PC-9 (cell line): ENCODE measurements around the gene COX4I1. TPM values are rescaled to one million over a fixed set of nuclear protein-coding genes. Genes with fewer than 3 reads are reported as not detected.

Source experiments
- BruUV-seq: library from RNA; stranded (reverse); fragments of 400-500 nt; replicated peaks from 2 replicates; lab custom pipeline; 2021; lab: Mats Ljungman, UMichigan
- CTCF ChIA-PET: fragments of 300-600 bp; sonication (Branson Sonifier 250); formaldehyde crosslinking; loops from one replicate; lab custom pipeline; 2022; ENCODE audit warnings: antibody characterized with exemption; lab: Charles Lee
- POLR2A ChIA-PET: fragments of 300-600 bp; sonication (Branson Sonifier 250); formaldehyde crosslinking; loops from one replicate; lab custom pipeline; 2022; ENCODE audit warnings: antibody characterized with exemption; ENCODE audit not compliant: unreplicated experiment; lab: Charles Lee
- DNase-seq, 2 experiments: peaks; one replicate each; pipeline versions ENCODE4 v3.0.0 to v3.0.0-alpha.2; 2015 to 2022; ENCODE audit warnings: mixed read lengths in 1 of 2
- H2AFZ ChIP-seq: fragments of 200-600 bp; sonication (generic); 2 replicates; pipeline ENCODE4 v1.8.1; 2017; ENCODE audit warnings: antibody characterized with exemption
- H3F3A ChIP-seq: fragments of 200-600 bp; sonication (generic); 2 replicates; pipeline ENCODE4 v1.8.1; 2017; ENCODE audit warnings: antibody characterized with exemption, mild to moderate bottlenecking, low read depth; ENCODE audit not compliant: insufficient read depth
- H3K27ac ChIP-seq: fragments of 200-600 bp; sonication (generic); 2 replicates; pipeline ENCODE4 v1.6.1; 2016; ENCODE audit warnings: mixed run types
- H3K27me3 ChIP-seq: fragments of 200-600 bp; sonication (generic); 2 replicates; pipeline ENCODE4 v1.6.1; 2016; ENCODE audit warnings: low read depth, mixed run types; ENCODE audit not compliant: insufficient read depth
- H3K36me3 ChIP-seq: fragments of 200-600 bp; sonication (generic); 2 replicates; pipeline ENCODE4 v1.6.1; 2016; ENCODE audit warnings: low read depth, mixed run types
- H3K4me1 ChIP-seq: fragments of 200-600 bp; sonication (generic); replicated peaks from 2 replicates; pipeline ENCODE4 v1.6.1; 2016; ENCODE audit warnings: mixed run types; ENCODE audit not compliant: insufficient read depth
- H3K4me2 ChIP-seq: fragments of 200-600 bp; sonication (generic); 2 replicates; pipeline ENCODE4 v1.6.1; 2017; ENCODE audit warnings: mixed run types
- H3K4me3 ChIP-seq: fragments of 200-600 bp; sonication (generic); 2 replicates; pipeline ENCODE4 v1.6.1; 2016; ENCODE audit warnings: mixed run types
- H3K79me2 ChIP-seq: fragments of 200-600 bp; sonication (generic); 2 replicates; pipeline ENCODE4 v1.6.1; 2017; ENCODE audit warnings: low read depth, mixed run types
- H3K9me2 ChIP-seq: fragments of 200-600 bp; sonication (generic); 2 replicates; pipeline ENCODE4 v1.8.1; 2017; ENCODE audit warnings: mild to moderate bottlenecking; ENCODE audit not compliant: insufficient read depth
- H3K9me3 ChIP-seq: fragments of 200-600 bp; sonication (generic); 2 replicates; pipeline ENCODE4 v1.8.1; 2016; ENCODE audit warnings: low read depth; ENCODE audit not compliant: insufficient read depth
- H4K20me1 ChIP-seq: fragments of 200-600 bp; sonication (generic); 2 replicates; pipeline ENCODE4 v1.8.1; 2017; ENCODE audit not compliant: insufficient read depth
- EZH2 ChIP-seq: fragments of 200-600 bp; sonication (generic); IDR thresholded peaks from 2 replicates; pipeline ENCODE4 v1.8.0; 2017; ENCODE audit warnings: antibody characterized with exemption, low read depth
- intact Hi-C: fragments of 100-400 bp; cut with micrococcal nuclease; formaldehyde crosslinking; loops from one replicate; pipeline ENCODE4 v1.10.0; 2022; ENCODE audit not compliant: unreplicated experiment
- total RNA-seq: library from RNA; stranded (reverse); gene quantifications from 2 replicates; pipeline ENCODE4 v1.2.3, GENCODE V29; 2021
- TF ChIP-seq, protein P1 (sequence below): fragments of 200-600 bp; sonication (generic); conservative IDR thresholded peaks from 2 replicates; pipeline ENCODE4 v1.6.1; 2017; ENCODE audit warnings: mixed run types, antibody characterized with exemption, mild to moderate bottlenecking, moderate library complexity

COX4I1 gene
- total RNA-seq, 1 experiment from 2014 or later, result 468 TPM

DNA sequence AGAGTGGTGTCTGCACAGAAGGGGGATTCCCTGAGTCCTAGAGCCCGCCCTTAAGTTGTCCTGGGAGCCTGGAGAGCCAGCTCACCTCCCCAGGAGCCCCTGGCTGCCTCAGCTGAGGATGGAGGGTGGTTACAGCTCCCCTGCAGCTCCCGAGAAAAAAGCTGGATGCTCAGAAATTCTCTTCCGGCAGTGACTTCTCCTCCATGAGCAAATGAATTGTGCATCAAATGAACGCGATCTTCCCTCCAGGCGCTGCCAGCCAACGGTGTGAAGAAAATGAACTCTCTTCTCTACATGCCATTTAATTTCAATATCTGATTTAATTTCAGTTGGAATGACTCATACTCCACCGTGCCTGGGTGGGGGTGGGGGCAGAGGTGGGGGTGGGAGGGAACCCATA lies 34.3 kb upstream of the COX4I1 start:
- CTCF ChIA-PET, result no interaction called here
- POLR2A ChIA-PET, result no interaction called here
- no peak for DNase-seq
- Histone ChIP-seq H3K4me3 (no peak overlapping the region), H3K27ac (no peak overlapping the region), H3K4me1 (peaks cover 15% of the 10 kb centered on the region), H3K9me2 (no peaks in the 10 kb centered on the region), H3K36me3 (no peaks in the 10 kb centered on the region), H3K27me3 (no peaks in the 10 kb centered on the region), H4K20me1 (no peaks in the 10 kb centered on the region), H3K79me2 (no peaks in the 10 kb centered on the region), H3K4me2 (no peak overlapping the region), H2AFZ (no peak overlapping the region), H3K9me3 (no peaks in the 10 kb centered on the region), H3F3A (peaks cover 20% of the 10 kb centered on the region; the same call in 1 of the 2 replicates)
- no TSS peak for BruUV-seq
- intact Hi-C loops, result no loop called here
- TF ChIP-seq, protein P1, sequence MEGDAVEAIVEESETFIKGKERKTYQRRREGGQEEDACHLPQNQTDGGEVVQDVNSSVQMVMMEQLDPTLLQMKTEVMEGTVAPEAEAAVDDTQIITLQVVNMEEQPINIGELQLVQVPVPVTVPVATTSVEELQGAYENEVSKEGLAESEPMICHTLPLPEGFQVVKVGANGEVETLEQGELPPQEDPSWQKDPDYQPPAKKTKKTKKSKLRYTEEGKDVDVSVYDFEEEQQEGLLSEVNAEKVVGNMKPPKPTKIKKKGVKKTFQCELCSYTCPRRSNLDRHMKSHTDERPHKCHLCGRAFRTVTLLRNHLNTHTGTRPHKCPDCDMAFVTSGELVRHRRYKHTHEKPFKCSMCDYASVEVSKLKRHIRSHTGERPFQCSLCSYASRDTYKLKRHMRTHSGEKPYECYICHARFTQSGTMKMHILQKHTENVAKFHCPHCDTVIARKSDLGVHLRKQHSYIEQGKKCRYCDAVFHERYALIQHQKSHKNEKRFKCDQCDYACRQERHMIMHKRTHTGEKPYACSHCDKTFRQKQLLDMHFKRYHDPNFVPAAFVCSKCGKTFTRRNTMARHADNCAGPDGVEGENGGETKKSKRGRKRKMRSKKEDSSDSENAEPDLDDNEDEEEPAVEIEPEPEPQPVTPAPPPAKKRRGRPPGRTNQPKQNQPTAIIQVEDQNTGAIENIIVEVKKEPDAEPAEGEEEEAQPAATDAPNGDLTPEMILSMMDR, result no peak
- TF ChIP-seq EZH2, result no peak

DNA sequence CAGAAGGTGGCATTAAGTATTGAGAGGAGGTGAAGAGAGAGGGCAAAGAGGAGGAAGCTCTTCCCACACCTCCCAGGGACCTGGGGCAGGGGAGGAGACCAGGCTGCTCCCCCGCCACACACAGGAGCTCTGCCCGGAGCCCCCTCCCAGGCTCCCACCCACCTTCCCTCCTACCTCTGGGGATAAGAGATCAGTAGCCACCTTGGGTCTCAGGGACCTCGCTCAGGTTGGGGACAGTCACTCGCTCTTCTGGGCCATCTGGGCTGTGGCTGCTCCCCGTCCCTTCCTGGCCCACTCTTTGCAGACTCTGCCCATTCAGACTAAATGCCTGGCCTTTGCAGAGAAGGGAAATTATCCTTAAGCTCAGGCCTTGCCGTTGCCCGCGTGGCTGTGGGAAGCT lies 33.7 kb upstream of the COX4I1 start:
- intact Hi-C loops, result no loop called here
- TF ChIP-seq, protein P1, result no peak
- TF ChIP-seq EZH2, result no peak
- H3F3A ChIP-seq, result peaks cover 20% of the 10 kb centered on the region; the same call in 1 of the 2 replicates
- no peaks in the 10 kb centered on the region for H3K36me3 ChIP-seq
- no peaks in the 10 kb centered on the region for H3K79me2 ChIP-seq
- ChIA-PET POLR2A (no interaction called here), CTCF (interaction anchor here (0.5 kb wide), 1 partner anchor 1512 kb away, joined by 3 read pairs; no protein-coding TSS in a partner anchor)
- no peak overlapping the region for H2AFZ ChIP-seq
- H3K27me3 ChIP-seq, result no peaks in the 10 kb centered on the region
- no peak overlapping the region for H3K4me2 ChIP-seq
- no TSS peak for BruUV-seq
- H3K9me3 ChIP-seq, result no peaks in the 10 kb centered on the region
- no peak overlapping the region for H3K27ac ChIP-seq
- H3K9me2 ChIP-seq, result no peaks in the 10 kb centered on the region
- no peak overlapping the region for H3K4me3 ChIP-seq
- H3K4me1 ChIP-seq, result peaks cover 15% of the 10 kb centered on the region
- no peaks in the 10 kb centered on the region for H4K20me1 ChIP-seq
- DNase-seq, result no peak

DNA sequence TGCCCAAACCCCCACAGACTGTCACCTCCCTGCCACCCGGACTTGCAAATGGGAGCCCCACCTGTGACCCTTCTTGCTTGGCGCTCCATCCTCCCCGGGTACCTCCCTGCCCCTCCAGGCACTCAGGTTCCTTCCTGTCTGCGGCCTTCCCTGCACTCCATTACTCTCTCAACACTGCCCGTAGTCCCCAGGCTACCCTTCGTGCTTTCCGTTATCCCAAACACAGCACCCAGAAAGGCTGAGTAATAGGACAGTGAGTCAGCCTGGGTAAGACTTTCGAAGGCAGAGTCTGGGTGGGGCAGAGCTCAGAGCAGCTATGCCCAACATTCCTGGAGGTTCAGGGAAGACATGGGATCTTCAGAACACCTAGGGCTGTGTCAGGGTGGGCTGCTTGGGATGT lies 32.0 kb upstream of the COX4I1 start:
- DNase-seq, result peak; percentile 68 to 87
- intact Hi-C loops, result no loop called here
- BruUV-seq, result no TSS peak
- peak overlapping the region; percentile 45; the same call in 1 of the 2 replicates for H3K27ac ChIP-seq
- H2AFZ ChIP-seq, result no peak overlapping the region
- H3K79me2 ChIP-seq, result no peaks in the 10 kb centered on the region
- CTCF ChIA-PET, result interaction anchor here (0.6 to 0.7 kb wide), 2 partner anchors 9 to 31 kb away, joined by 3 to 5 read pairs; no protein-coding TSS in a partner anchor
- no peak overlapping the region for H3K4me3 ChIP-seq
- no peaks in the 10 kb centered on the region for H3K36me3 ChIP-seq
- no peaks in the 10 kb centered on the region for H4K20me1 ChIP-seq
- no peaks in the 10 kb centered on the region for H3K9me2 ChIP-seq
- peaks cover 17% of the 10 kb centered on the region; the same call in 1 of the 2 replicates for H3F3A ChIP-seq
- POLR2A ChIA-PET, result no interaction called here
- peak overlapping the region; percentile 41 for H3K4me2 ChIP-seq
- peaks cover 15% of the 10 kb centered on the region for H3K4me1 ChIP-seq
- H3K9me3 ChIP-seq, result no peaks in the 10 kb centered on the region
- no peaks in the 10 kb centered on the region for H3K27me3 ChIP-seq
- TF ChIP-seq, protein P1, result no peak
- no peak for TF ChIP-seq EZH2
